Endometrial microvascular endothelial cells (primary cell): ENCODE results near the gene CNNM4. TPM values are rescaled to one million over a fixed set of nuclear protein-coding genes. Genes with fewer than 3 reads are reported as not detected.

ENCODE experiments used
- in situ Hi-C: cut with HindIII; loops from 2 replicates; pipeline ENCODE4 v1.10.0; 2017; ENCODE audit warnings: low sequenced_read_pairs, low pct_unique_long_range_greater_than_20kb; ENCODE audit errors: inconsistent ontology term
- total RNA-seq: library from RNA; depleted of rRNA; stranded (reverse); fragments of >200 nt; gene quantifications from one replicate; pipeline ENCODE4 v1.2.3, GENCODE V29; 2015; ENCODE audit errors: inconsistent ontology term

CNNM4 gene
- total RNA-seq, 1 donor from 2014 or later: 5.8 TPM

DNA sequence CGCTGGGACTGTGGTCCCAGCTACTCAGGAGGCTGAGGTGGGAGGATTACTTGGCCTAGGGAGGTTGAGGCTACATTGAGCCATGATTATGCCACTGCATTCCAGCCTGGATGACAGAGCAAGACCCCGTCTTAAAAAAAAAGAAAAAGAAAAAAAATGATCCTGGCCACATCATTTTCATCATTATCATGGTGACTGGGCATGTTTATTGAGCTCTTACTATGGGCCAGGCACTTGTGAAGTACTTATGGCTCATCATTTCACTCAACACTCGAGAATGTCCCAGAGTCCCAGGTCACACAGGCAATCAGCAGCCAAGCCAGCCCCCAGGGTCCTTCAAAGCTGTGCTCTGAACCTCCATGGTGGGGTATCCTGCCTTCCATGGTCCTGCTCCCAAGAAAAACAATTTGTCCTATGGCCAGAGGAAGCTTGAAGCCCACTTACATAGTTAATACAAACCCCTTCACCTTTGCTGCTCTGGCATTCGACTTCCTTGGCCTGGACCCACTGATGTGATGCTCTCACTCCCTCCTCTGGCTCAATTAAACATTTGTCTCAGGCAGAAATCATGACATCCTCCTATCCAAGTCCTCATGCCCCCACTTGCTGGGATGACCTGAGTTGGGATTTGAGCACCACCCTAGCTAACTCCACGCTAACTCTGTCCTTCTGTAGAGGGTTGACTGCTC, 3.8 kb upstream of the CNNM4 start:
- in situ Hi-C loops: no loop called here

DNA sequence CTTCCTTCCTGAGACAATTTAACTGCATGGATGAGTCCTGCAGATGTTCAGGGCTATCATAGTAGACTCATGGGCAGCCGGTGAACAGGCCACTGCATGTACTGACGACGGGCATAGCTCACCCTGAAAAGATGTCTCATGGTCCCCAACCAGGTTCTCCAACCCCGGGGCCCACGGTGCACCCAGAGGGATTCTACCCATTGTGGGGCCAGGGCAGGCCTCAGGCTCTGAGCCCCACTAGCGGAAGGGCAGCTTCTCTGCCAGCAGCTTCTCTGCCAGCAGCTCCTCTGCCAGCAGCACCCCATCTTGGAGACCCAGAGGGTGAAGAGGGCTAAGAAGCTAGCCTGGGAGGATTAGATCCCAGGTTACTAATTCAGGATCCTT, 3.2 kb upstream of the CNNM4 start:
- in situ Hi-C loops: no loop called here

DNA sequence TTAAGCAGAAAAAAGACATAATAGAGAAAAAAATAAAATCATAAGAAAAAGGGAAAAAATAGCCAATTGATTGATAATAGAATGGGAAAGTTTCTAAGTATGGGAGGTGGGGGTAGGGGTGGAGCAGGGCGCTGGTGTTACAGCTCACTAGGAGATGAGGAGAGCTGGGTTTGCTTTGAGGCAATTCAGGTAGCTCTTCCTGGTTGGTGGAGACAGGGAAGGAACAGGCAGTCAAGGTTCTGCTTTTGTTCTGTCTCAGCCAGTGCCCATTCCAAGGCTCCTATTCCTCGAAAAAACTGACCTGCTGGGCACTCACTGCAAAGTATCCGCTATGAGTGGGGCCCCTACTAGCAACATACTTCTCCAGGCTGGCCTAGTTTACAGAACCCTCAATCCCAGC, 1.7 kb upstream of the CNNM4 start:
- in situ Hi-C loops: no loop called here

DNA sequence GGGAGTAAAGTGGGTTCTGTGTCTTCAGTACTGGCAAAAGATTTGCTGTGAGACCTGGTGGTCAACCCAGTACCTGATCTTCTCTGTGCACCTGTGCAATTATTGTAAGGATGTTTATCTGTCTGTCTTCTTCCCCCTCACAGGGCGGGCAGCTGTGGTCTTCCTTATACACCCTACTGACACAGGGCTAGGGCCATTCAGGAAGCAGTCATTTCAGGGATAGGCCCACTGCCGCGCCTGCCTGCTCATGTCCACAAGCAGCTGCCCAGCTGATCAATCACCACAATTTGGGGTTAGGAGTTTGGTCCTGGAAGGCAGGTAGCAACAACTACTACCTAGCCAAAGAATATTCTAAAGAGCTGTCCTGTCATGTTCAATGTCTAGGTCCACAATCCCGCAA, 1.2 kb upstream of the CNNM4 start:
- in situ Hi-C loops: no loop called here

DNA sequence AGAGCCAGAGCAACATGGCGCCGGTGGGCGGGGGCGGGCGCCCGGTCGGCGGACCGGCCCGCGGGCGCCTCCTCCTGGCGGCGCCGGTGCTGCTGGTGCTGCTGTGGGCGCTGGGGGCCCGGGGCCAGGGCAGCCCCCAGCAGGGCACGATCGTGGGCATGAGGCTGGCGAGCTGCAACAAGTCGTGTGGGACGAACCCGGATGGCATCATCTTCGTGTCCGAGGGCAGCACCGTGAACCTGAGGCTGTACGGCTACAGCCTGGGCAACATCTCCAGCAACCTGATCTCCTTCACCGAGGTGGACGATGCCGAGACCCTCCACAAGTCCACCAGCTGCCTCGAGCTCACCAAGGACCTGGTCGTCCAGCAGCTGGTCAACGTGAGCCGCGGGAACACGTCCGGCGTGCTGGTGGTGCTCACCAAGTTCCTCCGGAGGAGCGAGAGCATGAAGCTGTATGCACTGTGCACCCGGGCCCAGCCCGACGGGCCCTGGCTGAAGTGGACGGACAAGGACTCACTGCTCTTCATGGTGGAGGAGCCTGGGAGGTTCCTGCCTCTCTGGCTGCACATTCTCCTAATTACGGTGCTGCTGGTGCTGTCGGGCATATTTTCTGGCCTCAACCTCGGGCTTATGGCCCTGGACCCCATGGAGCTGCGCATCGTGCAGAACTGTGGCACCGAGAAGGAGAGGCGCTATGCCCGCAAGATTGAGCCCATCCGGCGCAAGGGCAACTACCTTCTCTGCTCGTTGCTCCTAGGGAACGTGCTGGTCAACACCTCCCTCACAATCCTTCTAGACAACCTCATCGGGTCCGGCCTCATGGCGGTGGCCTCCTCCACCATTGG, 507 bp downstream of the CNNM4 start:
- in situ Hi-C loops: no loop called here

DNA sequence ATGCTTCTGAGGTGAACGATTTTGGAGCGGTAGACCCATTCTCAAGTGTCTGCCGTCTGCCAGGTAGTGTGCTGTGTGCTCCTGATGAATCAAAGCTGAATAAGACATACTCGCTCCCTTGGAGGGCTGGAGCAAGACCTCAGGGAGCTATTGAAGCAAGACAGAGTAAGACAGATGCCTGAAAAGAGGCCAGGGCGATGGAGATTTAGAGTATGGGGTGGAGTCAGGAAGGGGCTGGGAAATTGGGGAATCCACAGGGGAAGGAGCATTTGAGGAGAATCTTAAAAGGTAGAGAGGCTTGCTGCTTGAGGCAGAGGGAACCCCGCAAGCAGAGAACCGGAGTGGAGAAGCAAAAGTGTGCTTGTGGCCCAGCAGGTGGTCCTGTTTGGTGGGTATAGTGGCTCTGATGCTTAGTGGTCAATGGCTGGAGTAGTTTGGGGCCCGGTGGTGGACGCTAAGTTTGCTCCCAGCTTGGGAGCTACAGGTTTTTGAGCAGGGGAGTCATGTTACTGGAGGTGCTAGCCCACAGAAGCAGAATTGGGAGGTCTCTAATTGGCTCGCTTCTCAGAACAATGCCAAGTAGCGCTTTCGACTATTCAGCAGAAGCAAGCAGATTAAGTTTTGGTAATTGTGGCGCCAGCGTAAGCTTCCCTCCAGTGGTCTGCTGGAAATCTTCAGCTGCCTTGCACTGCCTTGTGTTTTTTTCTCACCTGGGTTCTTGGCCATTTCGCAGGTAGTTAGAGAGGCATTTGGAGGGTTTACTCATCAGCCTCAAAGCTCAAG, 2.0 kb downstream of the CNNM4 start:
- in situ Hi-C loops: no loop called here

DNA sequence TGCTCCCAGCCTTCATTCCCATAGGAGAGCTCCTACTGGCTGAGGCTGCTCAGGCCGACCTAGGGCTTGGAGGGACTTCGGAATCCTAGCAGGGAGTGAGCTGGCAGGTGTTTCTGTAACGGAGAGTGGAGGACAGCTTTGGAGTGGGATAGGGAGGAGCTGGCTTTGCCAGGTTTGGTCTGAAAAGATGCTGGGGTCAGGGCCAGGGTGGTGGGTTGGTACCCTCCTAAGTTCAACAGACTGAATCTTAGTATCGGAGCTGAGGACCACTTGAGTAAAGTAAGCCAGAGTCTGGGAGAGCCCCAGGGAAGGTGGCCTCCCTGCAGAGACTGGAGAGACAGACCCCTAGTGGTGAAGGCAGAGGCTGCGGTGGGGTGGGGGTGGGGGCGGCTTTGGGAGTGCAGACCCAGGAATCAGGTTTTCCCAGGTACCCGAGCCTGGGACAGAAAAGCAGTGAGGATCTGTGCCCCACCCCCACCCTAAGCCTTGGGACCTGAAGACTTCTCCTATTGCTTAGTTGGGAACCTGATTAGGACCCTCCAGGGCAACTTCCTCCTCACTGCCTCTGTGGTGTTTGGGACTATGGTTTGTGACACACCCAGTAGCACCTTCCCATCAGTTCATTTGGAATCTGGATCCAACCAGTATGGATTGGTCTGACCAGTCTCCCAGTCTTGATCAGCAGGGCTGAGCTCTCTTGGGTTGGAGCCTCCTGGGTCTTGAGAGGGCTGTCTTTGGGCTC, 3.0 kb downstream of the CNNM4 start:
- in situ Hi-C loops: no loop called here

DNA sequence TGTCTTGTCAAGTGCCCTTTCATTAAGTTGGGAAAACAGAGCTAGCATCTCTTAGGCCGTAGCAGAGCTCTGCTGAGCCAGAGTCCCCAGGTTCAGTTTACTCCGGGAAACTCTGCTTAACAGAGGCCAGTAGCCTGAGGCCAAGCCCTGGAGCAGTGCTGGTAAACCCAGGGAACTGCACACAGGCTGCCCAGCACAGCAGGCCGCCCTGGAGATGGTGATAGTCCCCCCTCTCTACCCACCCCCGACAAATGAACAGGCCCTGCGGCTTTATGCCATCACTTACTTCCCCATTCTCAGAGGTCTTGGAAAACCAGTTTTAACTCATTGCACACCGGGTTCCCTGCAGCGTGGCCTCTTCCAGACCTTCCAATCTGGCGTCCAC, 3.5 kb downstream of the CNNM4 start:
- in situ Hi-C loops: no loop called here

DNA sequence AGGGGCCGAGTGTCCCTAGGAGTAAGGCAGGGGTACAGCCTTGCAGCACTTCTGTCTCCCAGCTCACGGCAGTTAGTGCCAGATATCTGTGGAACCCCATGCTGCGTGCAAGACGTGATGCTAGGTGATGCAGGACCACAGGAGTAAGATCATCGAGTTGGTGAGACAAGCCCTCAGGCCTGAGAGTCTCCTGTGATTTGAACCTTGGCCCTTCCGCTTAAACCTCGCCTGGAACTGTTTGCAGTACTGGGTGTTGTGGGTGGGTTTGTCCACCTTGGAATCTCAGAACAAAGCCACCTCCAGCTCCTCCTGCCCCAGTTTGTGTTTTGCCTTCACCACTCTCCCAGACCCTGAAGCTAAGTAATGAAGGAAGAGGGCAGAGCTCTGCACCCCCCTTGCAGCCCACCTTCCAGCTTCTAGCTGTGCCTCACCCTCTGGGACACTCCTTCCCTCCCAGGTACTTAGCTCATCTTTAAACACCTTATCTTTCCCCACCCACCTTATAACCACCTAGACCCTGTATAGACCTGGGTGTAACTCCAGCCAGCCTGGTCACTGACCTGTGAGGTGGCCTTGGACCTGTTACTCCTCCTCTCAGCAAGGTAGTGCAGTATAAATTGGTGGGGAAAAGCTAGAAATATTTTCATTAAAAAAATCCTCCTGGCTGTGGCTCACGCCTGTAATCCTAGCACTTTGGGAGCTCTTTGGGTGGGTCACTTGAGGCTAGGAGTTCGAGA, 6.6 kb downstream of the CNNM4 start:
- in situ Hi-C loops: no loop called here

DNA sequence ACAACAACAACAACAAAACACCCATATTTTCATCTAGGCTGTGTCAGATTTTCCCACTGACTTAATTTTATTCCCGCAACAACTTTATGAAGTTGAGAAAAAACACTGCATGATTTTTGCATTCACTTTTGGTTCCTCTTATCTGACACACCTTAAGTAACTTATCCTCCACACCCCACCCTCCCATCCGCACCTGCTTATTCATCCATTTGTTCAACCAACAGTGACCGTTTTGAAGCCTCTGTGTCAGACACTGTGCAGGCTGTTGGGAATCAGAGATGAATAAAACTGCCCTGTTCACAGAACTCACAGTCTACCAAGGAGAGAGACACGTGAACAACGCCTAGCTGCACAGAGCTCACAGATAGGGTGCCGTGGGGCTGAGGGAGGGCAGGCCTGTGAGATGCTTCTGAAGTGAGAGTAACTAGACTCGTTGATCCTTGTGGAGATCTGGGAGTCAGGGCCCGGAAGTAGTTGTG, 7.4 kb downstream of the CNNM4 start:
- in situ Hi-C loops: no loop called here

DNA sequence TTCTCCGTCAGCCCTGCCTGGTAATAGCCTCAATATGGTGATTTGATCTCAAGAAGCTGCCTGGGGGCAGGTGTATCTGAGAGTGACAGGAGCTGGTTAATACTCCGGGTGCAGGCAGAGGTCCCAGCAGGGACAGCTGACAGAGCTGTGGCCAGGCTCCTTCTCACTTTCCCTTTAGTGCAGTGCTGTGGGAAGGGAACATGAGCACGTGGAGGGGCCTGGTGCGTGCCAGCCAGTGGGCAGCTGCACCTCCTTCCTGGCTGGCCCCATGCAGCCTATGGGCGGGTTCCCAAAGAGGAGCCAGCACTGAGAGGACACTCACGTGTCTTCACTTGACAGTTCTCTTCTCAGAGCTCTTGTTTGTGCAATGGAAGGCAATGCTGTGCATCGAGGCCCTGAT, 9.1 kb downstream of the CNNM4 start:
- in situ Hi-C loops: no loop called here

DNA sequence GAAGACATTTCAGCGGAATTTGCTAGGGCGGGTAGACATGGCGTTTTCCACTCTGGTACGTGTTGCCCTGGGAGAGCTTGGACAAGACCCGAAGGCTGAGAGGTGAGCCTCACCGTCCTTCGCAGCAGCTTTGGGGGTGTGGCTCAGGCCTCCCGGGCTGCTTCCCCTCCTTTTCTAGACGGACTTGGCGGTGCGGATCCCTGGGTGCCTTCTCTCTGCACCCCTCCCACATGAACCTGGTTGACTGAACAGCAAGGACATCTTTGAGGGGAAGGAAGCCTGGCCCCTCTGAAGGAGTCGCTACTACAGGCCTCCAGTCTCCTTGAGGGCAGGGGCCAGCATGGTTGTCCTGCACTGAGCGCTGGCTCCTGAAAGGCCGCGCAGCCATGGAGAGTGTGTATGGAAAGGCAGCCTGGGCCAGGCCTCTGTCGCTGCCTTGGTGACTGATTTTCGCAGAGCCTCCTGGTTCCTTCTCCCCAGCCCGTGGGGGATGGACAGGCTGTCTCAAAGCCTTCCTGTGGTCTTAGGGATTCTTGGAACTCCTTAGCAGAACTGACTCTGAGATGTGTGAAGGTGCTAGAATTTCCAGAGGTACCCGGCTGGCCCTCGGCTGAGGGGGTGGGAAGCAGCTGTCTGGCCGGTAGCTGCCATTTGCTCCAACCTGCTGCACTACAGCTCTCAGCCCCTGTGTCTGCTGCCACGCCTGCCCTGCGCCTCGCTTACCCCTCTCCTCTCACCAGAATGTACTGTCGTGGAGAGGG, 9.9 kb downstream of the CNNM4 start:
- in situ Hi-C loops: no loop called here

DNA sequence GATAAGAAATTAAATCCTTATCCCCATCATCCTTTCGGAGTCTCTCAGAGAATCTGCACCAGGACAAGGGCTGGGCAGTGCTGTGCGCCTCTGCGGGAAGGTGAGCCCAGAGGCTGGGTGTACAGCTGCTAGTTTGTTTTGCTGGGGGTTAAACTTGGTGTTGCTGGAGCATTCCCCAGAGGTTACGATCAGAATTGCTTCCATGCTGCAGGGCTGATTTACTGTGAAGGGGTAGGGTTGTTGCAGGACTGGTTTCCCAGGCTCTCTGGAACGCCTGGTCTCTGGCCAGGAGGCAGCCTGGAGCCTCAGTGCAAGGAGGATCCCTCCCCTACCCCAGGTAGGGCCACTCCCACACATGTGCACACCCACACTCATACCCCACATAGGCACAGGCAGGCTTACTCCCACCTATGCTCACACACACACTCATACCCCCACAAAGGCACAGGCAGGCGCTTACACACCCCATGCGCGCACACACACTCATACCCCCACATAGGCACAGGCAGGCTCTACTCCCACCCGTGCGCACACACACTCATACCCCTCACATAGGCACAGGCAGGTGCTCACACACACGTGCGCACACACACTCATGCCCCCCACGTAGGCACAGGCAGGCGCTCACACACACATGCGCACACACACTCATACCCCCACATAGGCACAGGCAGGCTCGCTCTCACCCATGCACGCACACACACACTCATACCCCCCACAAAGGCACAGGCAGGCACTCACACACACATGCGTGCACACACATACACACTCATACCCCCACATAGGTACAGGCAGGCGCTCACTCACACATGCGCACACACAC, 11.3 kb downstream of the CNNM4 start:
- in situ Hi-C loops: no loop called here

DNA sequence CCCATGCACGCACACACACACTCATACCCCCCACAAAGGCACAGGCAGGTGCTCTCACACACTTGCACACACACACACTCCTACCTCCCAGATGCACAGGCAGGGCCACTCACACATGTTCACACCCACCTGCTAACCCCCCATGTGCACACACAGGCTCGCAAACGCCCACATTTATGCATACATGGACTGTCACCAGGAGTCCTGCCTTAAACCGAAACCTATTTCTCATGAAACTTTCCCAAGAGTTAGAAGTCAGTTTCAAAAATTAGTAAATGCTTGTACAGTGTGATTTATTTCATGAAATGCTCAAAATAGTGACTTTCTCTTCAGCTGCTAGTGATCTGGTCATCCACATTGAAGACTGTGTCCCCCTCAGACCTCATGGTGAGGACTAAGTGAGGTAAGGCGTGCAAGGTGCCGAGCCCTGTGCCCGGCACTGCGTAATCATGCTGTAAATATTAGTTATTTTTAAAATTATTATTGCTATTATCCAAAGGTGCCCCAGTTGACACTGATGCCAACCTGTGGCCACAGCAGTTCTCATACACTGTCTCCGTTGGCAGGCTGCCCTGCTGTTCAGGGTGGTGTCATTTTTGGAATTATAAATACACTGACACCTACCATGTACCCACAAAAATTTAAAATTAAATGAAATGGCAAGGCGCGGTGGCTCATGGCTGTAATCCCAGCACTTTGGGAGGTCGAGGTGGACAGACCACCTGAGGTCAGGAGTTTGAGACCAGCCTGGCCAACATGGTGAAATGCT, 12.4 kb downstream of the CNNM4 start:
- in situ Hi-C loops: no loop called here

DNA sequence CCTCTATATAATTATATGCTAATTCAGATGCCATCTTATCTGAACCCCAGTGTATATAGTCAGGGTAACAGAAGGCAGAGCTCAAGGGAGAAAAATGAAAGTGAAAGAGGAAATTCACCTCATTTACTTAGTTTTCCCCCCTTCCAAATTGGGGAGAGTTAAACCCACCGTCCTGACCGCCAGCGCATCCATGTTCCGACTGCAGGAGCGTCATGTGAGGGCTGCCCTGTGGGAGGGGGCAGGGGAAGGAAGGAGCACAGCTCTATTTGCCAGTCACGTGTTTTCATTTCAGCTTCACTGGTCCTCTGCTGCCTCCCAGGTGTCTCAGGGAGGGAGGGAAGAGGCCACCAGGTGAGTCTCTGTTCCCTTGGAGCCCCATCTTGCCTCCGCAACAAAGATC, 13.2 kb downstream of the CNNM4 start:
- in situ Hi-C loops: no loop called here

DNA sequence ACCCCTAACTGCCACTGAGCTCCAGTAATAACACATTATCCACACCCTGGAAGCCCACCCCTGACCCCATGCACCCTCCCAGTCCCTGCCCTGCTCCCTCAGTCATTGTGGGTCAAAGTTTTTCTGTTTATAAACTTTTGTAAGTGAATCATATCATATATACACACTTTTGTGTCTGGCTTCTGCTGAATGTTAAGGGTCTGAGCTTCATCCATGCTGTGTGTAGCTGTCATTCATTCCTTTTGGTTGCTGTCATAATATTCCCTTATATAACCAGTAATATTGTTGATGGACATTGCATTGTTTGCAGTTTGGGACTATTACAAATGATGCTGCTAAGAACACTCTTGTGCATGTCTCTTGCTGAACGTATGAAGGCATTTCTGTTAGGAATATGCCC, 14.5 kb downstream of the CNNM4 start:
- in situ Hi-C loops: no loop called here
